NCI-H446 (cell line): ENCODE data around the gene PEX26.
A peak's percentile ranks its signal among the peaks of the same experiment; 100 is the strongest.
"Not testable (repeated sequence)": the region's sequence is repeated elsewhere in the genome, so short reads cannot be mapped to it uniquely, and the experiment has no call there.

Experiments
- DNase-seq, 2 experiments: peaks; one replicate each; lab custom pipeline; 2025; lab: John Stamatoyannopoulos, UW

Gene PEX26

DNA sequence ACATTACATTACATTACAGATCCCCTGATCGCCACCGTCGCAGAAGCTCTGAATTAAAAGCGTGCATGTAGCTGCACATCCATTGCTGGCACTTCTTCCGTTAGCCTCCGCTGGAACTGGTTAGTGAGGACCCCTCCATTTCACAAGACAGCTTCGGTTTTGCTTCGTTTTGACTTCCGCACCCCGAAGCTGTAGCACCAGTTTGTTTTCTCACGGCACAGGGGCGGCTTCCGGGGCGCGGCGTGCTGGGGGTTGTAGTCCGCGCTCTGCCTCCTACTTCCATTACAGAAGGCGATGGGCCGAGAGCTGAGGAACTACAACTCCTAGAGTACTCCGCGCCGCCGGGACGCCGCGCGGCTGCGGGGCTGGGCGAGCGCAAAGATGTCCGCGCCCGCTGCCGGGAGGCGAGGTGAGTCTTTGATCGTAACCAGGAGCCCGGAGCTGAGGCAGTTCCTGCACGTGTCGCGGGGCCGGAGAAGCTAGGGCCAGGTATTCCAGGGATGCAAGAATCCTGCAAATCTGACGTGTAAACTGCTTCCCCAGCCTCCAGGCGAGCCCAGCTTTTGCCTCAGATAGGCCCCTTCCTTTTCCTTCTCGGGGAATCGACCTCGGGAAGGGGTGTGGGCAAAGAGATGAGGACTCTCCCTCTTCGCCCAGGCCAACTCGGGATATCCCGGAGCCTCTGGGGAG is at the start of gene PEX26:
TSS of gene PEX26 (plus strand) at position 352 of the 690 bp plus-strand sequence. CDS start 387 bp downstream, outside the sequence.
- DNase-seq: peak; percentile 80 to 97

DNA sequence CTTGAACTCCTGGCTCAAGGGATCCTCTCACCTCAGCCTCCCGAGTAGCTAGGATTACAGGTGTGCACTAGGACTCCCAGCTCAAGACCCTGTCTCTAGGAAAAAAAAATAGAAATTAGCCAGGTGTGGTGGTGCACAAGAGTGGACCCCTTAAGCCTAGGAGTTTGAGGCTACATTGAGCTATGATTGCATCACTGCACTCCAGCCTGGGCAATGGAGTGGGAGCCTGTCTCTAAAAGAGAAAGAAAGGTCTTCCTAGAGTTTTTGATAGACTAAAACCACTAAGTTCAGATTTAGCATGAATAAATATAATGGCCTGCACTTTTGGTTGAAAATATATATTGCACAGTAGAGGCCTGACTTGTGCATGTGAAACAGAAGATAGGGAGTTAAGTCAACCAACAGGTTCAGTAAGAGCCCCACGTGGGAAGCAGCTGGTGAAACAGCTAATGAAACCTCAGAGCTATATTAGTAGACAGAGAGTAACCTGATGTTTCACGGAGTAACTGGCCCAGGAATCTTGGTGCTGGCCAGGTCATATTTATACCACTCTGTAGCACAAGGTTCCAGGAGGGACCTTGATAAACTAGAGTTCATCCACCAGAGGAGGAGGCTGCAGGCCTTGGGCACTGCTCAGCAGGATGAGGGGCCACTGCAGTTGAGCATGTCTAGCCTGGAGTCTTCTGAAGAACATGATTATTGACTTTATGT is 48.8 kb upstream of the PEX26 start:
- DNase-seq: no peak

- no peak for DNase-seq
Observed at GRCh38 chr22:18029686-18030267, 48.0 kb upstream of the PEX26 start.

- DNase-seq: peak; percentile 66 to 91
Observed at GRCh38 chr22:18031695-18032454, 45.9 kb upstream of the PEX26 start.

DNA sequence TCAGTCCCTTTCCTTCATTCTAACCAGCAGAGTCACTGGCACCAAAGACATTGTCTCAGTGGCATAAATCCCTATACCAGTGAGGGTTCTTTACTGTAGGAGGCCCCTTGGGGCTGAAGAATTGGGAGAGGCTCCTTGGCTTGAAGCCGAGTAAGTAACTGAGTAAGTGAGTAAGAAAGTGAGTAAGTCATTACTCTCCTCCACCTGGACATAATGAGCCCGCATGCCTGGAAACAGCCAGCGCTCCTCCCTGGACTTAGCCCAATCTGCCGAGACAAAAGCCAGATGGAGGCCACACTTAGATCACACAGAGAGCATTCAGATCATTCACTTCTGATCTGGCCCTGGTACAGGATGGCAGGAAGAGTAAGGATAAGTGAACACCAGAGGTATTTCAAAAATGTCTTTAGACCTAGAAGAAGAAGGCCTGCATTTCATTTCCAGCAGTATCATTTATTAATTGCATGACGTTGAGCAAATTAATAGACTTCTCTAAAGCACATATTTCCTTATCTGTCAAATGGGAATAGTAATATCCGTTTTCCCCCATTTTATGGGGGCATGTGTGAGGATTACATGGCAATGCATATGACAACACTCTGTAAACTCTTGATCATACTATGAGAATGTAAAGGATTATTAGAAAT is 45.2 kb upstream of the PEX26 start:
- DNase-seq: peak in 1 of 2 experiments; percentile 67

DNA sequence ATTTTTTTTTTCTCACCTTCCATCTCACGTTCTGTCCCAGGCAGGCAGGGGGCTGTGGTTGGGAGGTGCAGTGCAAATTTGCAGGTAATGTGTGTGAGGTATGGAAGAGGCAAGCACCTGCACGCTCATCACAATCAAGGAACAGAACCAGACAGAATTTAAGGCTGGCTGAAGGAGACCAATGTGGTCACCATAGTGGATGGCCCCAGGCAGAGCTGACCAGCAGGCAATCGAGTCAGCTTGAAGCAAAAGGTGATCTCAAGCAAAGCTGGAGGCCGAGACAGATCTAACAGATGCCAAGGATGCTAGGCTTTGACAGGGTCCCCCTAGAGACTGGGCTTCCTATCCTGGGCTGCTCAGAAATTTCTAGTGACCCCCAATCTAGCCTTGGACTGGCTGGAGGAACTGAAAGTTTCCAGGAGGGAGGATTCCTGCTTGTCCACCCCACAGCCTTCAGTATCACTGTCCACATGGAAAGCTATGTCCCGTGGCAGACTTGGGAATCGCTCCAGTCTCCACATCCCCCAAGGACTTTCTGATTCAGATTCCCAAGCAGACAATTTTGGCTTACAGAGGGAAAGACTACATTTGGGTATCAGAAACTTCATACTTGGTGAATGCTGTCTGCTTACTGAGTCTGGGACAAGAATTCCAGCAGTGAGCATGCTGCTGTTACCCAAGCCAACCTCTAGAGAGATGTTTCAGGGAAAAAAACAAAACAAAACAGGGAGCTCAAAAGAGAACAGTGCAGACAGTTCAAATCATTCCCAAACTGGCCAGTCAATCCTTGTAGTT is 44.4 kb upstream of the PEX26 start:
- no peak for DNase-seq

GRCh38 chr22:18034076-18034475 is 43.7 kb upstream of the PEX26 start:
- no peak for DNase-seq

- DNase-seq: no peak
Observed at GRCh38 chr22:18035751-18036150, 42.0 kb upstream of the PEX26 start.

DNA sequence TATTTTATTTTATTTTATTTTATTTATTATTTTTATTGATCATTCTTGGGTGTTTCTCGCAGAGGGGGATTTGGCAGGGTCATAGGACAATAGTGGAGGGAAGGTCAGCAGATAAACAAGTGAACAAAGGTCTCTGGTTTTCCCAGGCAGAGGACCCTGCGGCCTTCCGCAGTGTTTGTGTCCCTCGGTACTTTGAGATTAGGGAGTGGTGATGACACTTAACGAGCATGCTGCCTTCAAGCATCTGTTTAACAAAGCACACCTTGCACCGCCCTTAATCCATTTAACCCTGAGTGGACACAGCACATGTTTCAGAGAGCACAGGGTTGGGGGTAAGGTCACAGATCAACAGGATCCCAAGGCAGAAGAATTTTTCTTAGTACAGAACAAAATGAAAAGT is 36.9 kb upstream of the PEX26 start:
- not testable (repeated sequence) for DNase-seq

DNA sequence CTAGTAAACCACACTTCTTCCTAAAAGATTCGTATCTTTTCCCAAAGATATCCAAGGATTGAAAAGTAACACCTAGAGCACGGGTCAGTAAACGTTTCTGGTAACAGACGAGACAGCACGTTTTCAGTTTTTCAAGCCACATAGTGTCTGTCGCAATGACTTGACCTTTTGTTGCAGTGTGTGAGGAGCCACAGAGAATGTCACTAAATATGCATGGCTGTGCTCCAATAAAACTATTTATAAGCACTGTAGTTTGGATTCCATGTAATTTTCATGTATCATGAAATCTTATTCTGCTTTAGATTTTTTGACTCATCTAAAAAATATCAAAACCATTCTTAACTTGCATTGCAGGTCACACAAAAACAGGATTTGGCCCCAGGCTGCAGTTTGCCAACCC is 35.1 kb upstream of the PEX26 start:
- DNase-seq: no peak

DNA sequence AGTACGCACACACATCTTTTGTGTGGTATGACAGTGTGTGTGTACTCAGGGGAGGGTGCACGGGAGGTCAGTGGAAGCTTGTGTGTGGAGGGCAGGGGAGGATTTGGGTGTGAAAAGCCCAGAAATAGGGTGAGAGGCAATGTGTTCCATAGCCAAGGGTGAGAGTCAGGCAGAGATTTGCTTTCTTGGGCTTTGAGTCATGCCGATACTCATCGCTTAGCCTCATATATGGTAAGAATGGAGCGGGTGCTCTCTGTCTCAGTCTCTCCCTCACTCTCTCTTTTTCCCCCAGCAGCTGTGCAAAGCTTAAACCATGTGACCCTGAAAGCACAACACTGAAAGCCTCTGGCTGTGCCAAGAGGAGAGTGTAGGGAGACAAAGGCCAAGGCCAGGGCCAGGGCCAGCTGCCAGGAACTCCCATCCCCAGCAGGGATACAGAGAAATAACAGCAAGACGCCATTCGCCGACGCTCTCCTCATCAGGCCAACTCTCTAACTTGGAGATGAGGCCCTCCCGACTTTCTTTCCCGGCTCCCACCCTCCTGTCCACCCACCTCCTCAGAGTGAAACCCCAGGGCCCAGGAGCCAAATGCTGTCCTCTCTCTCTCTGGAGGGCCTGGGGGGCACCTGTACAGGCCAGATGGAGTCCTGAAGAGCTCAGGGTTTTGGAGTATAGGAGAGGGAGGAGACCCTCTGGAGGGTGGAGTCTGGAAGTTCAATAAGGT is 33.1 kb upstream of the PEX26 start:
- DNase-seq: peak in 1 of 2 experiments; percentile 61

DNA sequence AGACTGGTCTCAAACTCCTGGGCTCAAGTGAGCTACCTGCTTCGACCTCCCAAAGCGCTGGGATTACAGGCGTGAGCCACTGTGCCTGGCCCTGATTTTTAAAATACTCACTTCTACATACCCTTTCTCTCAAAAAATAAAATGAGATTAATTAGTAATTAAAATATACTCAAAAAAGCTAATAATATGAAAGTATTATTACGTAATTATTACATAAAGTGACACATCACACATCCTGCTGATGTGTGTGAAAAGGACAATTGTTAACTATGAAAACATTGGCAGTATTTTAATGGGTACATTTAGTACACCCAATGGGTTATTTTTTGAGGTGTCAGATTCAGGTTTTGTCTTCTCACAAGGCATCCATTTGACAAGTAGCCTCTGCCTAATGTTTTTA is 32.0 kb upstream of the PEX26 start:
- DNase-seq: no peak

DNA sequence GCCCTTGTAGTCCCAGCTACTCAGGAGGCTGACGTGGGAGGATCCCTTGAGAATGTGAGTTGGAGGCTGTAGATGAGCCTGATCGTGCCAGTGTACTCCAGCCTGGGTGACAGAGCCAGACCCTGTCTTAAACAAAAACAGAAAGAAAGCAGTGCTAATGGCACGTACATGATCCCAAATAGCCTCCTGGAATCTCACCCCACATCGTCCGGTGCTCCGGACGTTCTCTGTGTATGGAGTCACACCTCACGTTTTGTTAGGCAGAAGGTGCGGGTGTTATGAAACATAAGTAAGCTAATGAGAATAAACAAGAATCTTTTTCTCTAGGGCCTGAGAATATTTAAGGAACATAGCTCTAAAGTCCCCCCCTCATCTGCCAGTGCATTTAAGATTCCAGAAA is 29.7 kb upstream of the PEX26 start:
- DNase-seq: no peak

- no peak for DNase-seq
Observed at GRCh38 chr22:18048441-18048898, 29.3 kb upstream of the PEX26 start.

DNA sequence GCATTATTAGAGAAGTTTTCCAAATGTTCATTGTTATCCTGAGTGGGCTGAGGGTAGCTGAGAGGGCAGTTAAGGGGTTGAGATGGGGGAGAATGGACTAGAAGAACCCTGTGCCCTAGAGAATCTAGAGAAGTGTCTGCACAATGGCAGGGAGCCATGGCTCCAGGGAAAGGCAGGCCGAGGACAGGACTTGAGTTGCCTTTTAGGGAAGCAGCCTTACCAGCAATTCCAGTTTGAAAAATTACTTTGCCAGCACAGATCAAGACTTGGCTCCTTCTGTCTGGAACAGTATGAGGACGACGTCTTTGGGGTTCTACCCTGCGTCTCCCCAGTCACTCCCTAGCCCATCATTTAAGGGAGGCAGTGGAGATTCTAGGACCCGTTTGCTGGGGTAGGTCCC is 27.7 kb upstream of the PEX26 start:
- no peak for DNase-seq

DNA sequence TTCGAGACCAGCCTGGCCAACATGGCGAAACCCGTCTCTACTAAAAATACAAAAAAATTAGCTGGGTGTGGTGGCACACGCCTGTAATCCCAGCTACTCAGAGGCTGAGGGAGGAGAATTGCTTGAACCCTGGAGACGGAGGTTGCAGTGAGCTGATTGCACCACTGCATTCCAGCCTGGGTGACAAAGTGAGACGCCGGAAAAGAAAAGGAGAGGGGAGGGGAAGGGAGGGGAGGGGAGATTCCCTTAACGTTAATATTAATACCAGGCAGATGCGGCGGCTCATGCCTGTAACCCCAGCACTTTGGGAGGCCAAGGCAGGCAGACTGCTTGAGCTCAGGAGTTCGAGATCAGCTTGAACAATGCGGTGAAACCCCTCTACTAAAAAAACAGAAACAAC is 26.7 kb upstream of the PEX26 start:
- not testable (repeated sequence) for DNase-seq

DNA sequence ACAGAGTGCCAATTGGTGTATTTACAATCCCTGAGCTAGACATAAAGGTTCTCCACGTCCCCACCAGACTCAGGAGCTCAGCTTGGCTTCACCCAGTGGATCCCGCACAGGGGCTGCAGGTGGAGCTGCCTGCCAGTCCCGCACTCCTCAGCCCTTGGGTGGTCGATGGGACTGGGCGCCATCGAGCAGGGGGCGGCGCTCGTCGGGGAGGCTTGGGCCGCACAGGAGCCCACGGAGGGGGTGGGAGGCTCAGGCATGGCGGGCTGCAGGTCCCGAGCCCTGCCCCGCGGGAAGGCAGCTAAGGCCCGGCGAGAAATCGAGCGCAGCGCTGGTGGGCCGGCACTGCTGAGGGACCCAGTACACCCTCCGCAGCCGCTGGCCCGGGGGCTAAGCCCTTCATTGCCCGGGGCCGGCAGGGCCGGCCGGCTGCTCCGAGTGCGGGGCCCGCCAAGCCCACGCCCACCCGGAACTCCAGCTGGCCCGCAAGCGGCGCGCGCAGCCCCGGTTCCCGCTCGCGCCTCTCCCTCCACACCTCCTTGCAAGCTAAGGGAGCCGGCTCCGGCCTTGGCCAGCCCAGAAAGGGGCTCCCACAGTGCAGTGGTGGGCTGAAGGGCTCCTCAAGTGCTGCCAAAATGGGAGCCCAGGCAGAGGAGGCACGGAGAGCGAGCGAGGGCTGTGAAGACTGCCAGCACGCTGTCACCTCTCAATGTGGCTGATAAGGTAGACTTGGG is 24.4 kb upstream of the PEX26 start:
- DNase-seq: not testable (repeated sequence)

DNA sequence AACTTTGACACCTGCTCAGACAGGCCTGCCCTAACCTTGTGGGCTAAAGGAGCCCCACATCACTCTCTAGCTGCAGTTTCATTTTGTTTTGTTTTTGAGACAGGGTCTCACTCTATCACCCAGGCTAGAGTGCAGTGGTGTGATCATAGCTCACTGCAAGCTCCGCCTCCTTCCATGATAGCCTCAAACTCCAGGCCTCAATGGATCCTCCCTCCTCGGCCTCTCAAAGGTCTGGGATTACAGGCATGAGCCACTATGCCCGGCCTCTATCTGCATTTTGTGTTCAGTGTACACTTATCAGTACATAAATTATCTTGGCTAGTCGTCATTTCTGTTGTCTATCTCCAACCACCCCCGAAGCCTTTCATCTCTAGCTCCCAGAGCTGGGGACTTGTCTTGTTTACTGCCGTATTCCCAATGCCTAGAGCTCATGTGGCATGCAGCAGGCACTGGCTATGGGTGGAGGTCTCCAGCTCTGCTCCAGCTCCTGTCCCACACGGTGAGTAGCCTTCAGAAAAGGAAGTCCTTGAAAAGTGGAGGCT is 22.1 kb upstream of the PEX26 start:
- DNase-seq: no peak

- peak in 1 of 2 experiments; percentile 38 for DNase-seq
Observed at GRCh38 chr22:18056161-18056666, 21.6 kb upstream of the PEX26 start.
